ENCODE results near the gene SPTSSB.

Gene SPTSSB

GRCh38 chr3:161337311-161337710 lies 34.0 kb downstream of the SPTSSB start:
- DNase-seq, result no peak

GRCh38 chr3:161336661-161337060 lies 34.7 kb downstream of the SPTSSB start:
- no peak for DNase-seq

- DNase-seq, result no peak
Measured at GRCh38 chr3:161333696-161334095, 37.6 kb downstream of the SPTSSB start.

DNA sequence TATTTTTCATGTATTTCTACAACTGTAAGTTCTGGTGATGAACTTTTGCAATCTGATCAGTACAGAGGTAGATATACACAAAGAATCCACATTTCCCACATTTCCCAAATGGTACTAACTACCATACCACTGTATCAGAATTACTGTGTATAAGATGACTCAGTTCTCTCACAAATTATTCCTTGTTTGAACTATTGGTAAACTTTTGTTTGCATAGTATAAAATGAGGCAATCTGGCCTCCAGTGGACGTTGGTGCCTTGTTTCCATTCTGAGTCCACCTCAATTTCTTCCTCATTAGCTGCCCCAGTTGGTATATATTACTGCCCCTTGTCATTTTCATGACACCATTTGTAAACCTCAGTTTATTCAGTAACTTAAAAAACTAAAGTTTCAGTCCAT lies 38.5 kb downstream of the SPTSSB start:
- no peak for DNase-seq

GRCh38 chr3:161325059-161325458 lies 46.3 kb downstream of the SPTSSB start:
- DNase-seq, result no peak

DNA sequence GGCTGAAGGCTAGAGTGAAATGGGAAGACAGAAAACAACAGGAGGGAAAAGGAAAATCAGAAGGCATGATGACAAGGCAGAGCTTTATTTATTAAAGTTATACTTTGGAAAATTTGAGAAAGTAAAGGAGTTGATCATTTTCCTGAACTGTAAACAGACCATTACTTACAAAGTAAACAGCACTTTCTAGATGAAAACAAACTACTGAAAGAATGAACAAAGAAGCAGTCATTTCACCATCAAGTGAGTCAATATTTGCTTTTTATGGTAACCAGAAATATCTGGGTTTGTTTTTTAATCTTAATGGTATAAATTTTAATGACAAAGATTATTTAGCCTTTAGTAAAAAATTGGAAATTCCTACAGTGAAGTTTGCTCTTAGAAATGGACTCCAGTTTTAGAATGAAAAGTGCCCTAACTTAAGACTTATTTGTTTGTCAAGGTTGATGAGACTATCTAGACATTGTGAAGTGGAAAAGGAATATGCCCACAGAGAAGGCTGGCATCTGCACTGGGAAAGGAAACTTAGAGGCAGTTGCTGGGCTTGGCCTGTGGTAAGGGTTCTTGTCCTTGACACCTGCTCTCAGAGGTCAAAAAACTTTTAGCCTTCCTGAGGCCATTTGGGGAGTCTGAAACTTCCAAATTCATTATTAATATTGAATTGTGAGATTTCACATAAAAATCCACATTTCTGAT lies 47.2 kb downstream of the SPTSSB start:
- DNase-seq, result no peak

- DNase-seq, result no peak
Measured at GRCh38 chr3:161322781-161323568, 48.3 kb downstream of the SPTSSB start.

- DNase-seq, result no peak
Measured at GRCh38 chr3:161320837-161321236, 50.5 kb downstream of the SPTSSB start.

GRCh38 chr3:161319867-161320266 lies 51.5 kb downstream of the SPTSSB start:
- DNase-seq, result no peak

GRCh38 chr3:161317077-161317476 lies 54.2 kb downstream of the SPTSSB start:
- no peak for DNase-seq

DNA sequence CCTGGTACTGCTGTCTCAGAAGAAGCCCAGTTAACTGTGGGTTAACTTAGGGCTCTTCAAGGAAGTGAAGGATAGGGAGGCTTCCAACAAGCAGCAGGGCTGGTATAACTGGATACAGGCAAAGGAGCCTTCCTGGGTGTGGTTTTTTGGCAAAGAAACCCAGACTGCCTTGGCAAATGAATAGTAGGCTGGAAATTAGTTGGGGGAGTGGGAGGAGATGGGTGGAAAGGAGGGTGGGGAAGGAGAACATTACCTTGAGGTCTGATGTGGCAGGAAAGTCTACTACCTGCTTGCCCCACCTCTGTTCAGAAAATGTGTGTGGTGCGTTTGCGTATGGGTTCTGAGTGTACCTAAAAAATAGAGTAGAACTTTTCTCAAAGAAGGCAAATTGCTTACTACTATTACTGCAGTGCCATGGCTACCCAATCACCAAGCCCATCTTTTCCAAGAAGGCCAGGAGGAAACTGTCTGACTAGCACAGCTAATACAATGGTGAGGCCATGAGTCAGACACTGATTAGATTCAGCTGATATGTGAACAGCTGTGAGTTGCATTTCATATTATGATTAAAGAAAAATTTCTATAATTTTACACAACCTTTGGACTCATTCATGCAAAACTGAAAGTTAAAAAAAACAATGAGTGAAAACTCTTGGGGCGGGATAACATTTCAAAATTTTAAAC lies 55.2 kb downstream of the SPTSSB start:
- DNase-seq, result no peak

DNA sequence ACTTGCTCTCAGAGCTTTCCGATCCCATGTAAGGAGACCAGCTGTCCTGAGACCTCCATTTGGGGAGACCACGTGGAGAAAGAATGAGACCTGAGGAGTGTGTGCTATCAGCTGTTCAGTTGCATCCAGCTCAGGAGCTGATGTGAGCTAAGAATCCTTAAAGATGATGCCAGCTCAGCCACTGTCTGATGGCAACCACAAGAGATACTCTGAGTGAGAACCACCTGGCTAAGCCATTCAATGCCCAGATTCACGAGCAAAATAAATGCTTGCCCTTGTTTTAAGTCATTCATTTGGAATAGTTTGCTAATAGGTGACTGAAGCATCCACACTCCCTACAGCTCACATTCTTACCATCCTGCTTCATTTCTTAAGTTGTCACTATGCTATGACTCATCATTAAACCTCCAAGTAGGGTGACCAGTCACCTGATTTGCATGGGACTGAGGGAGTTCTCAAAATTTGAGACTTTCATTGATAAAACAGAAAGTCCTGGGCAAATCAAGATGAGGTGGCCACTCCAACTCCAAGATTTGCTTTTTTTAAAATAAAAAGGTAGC lies 56.4 kb downstream of the SPTSSB start:
- no peak for DNase-seq

- peak; percentile 63 for DNase-seq
Measured at GRCh38 chr3:161310649-161311423, 60.5 kb downstream of the SPTSSB start.

DNA sequence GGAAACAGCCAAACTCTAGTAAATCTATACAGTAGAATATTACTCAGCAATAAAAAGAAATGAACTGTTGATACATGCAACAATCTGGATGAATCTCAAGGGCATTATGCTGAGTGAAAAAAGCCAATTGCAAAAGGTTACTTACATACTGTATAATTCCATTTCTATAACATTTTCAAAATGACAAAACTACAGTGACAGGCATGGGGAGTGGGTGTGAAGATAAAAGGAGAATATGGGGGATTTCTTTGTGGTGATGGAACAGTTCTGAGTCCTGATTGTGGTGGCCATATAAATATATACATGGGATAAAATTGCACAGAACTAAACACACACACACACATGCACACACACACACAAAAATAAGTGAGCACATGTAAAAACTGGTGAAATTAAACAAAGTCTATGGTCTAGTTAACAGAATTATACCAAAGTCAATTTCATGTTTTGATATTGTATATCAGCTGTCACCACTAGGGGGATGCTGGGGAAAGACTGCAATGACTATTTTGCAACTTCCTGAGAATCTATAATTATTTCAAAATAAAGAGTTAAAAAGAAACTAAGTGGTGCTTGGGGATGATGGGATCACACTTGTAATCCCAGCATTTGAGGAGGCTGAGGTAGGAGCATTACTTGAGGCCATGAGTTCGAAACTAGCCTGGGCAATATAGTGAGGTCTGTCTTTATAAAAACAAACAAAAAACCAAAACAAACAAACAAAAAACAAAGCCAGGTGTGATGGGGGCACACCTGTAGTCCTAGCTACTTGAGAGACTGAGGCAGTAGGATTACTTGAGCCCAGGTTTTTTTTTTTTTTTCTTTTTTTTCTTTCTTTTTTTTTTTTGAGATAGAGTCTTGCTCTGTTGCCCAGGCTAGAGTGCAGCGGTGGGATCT lies 66.0 kb downstream of the SPTSSB start:
- peak; percentile 32 for DNase-seq

DNA sequence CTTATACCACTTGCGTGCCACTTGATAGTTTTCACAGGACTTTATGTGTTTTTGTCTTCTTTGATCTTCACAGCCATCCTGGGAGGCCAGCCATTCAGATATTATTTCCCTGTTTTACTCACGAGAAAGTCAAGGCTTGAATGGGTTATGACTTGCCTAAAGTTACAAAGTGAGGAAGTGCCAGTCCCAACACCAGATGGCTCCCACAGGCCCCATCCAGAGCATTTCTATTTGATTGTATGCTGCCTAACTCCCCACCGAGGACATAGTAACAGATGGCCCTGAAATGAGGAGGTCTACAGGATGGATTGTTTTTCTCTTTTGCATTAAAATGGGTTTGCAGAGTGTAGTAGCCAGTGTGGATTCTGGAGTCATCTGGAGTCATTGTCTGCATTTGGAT lies 74.5 kb downstream of the SPTSSB start:
- no peak for DNase-seq

GRCh38 chr3:161295325-161295724 lies 76.0 kb downstream of the SPTSSB start:
- DNase-seq, result no peak
